ENCODE data around the gene RASSF7. TPM values are rescaled to one million over a fixed set of nuclear protein-coding genes. Genes with fewer than 3 reads are reported as not detected.
A peak's percentile ranks its signal among the peaks of the same experiment; 100 is the strongest.

The RASSF7 gene
- total and polyA plus RNA-seq, 2 donors from 2014 or later, result 106 to 108 TPM

GRCh38 chr11:554428-555226 lies 6.1 kb upstream of the RASSF7 start:
- DNase-seq (peak; percentile 69 to 92 (median 86)), FAIRE-seq (no peak)
- intact Hi-C loops (cut with DNase I), result loop anchor here (10.0 kb wide), 1 partner anchor 170 kb away; no protein-coding TSS in a partner anchor
- peaks cover 0 to 12% (median 3%) of the 10 kb centered on the region in 3 donors for H3K4me1 ChIP-seq (ENCODE audit: control insufficient read depth in 2 of 3, insufficient read depth in 2 of 3, low read depth in 1 of 3, low read length in 3 of 3)
- peak overlapping the region in 1 of 3 donors; percentile 41 for H3K4me3 ChIP-seq (ENCODE audit: low read length in 3 of 3)
- no peak overlapping the region for H3K27ac ChIP-seq (ENCODE audit: low read depth in 2 of 2, low read length in 2 of 2)
- no peaks in the 10 kb centered on the region for H3K36me3 ChIP-seq (ENCODE audit: control insufficient read depth in 2 of 3, insufficient read depth in 3 of 3, low read length in 3 of 3)
- no peaks in the 10 kb centered on the region for H3K9me3 ChIP-seq (ENCODE audit: control insufficient read depth in 2 of 3, insufficient read depth in 1 of 3, low read length in 3 of 3)
- TF ChIP-seq, protein P1, sequence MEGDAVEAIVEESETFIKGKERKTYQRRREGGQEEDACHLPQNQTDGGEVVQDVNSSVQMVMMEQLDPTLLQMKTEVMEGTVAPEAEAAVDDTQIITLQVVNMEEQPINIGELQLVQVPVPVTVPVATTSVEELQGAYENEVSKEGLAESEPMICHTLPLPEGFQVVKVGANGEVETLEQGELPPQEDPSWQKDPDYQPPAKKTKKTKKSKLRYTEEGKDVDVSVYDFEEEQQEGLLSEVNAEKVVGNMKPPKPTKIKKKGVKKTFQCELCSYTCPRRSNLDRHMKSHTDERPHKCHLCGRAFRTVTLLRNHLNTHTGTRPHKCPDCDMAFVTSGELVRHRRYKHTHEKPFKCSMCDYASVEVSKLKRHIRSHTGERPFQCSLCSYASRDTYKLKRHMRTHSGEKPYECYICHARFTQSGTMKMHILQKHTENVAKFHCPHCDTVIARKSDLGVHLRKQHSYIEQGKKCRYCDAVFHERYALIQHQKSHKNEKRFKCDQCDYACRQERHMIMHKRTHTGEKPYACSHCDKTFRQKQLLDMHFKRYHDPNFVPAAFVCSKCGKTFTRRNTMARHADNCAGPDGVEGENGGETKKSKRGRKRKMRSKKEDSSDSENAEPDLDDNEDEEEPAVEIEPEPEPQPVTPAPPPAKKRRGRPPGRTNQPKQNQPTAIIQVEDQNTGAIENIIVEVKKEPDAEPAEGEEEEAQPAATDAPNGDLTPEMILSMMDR (IDR thresholded peaks at IDR 0.05; ENCODE audit: borderline replicate concordance, extremely low read depth, insufficient read depth), result peak; percentile 93
- H3K27me3 ChIP-seq (ENCODE audit: control insufficient read depth, insufficient read depth, low read length), result no peaks in the 10 kb centered on the region
- H3K9ac ChIP-seq (ENCODE audit: low read length in 3 of 3), result no peak overlapping the region

DNA sequence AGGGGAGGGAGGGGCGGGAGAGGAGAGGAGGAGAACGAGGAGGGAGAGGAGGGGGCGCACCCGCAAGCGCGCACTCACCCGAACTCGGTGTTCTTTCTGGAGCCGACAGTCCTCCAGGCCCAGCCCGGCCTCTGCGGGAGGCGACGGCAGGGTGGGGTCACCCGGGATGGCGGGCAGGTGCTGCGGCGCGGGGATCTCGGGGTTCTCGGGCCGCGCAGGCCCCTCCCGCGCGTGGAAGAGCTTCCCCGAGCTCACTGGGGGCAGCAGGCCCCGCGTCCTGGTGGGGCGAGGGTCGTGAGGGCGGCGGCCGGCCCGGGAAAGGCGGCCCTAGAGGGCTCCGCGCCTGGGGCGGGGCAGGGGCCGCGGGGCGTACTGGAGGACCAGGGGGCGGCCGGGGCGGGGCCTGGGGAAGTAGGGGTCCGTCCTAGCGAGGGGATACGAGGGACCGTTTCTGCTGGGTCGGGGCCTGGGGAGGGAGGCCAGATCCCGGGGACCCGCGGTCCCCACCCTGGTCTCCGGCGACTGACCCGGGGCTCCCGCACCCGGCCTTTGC lies 5.5 kb upstream of the RASSF7 start:
- no peak overlapping the region for H3K27ac ChIP-seq (ENCODE audit: low read depth in 2 of 2, low read length in 2 of 2)
- H3K4me3 ChIP-seq (ENCODE audit: low read length in 3 of 3), result no peak overlapping the region

DNA sequence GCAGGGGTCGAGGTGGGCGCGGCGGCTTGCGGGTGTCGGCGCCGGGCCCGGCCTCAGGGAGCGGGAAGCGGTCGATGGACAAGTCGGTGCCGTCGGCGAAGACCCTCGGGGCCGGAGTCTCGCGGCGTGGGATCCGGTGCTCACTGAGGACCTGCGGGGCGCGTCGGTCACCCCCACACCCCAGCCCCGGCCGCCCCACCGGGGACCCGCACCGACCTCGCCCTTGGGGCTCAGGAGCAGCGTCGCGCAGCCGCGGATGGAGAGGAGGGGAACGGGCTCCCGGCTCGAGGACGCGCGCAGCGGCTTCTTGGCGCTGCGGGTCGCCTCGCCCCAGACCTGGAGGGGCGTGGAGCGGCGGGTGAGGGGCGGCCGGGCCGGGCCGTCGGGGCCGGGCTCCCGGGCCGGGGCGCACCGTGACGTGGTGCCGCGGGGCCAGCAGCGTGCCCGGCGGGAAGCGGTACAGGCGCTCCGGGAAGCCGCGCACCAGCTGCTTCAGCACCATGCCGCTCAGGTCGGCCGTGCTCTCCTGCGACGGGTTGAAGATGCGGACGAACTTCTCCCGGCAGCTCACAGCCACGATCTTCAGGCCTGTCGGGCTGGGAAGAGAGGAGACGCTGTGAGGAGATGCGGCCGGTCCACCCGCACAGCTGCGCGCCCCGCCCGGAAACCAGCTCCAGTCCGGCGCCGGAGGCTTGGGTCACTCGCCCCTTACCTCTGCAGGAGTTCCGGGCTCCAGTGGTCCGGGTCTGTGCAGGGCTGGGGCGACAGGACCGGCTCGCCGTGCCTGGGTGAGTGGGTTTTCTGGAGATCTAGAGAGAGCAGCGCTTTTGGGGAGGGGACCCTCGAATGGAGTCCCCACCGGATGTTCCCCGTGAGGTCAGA lies 4.7 kb upstream of the RASSF7 start:
- H3K36me3 ChIP-seq (ENCODE audit: control insufficient read depth in 2 of 3, insufficient read depth in 3 of 3, low read length in 3 of 3), result no peaks in the 10 kb centered on the region
- peaks cover 0 to 18% (median 8%) of the 10 kb centered on the region in 3 donors for H3K4me1 ChIP-seq (ENCODE audit: control insufficient read depth in 2 of 3, insufficient read depth in 2 of 3, low read depth in 1 of 3, low read length in 3 of 3)
- H3K27ac ChIP-seq (ENCODE audit: low read depth in 2 of 2, low read length in 2 of 2), result no peak overlapping the region
- DNase-seq (peak in 2 of 5 donors; percentile 68 to 85), FAIRE-seq (no peak)
- H3K27me3 ChIP-seq (ENCODE audit: control insufficient read depth, insufficient read depth, low read length), result no peaks in the 10 kb centered on the region
- intact Hi-C loops (cut with DNase I), result loop anchor here (10.0 kb wide), 1 partner anchor 169 kb away; no protein-coding TSS in a partner anchor
- H3K4me3 ChIP-seq (ENCODE audit: low read length in 3 of 3), result no peak overlapping the region
- TF ChIP-seq, protein P1 (IDR thresholded peaks at IDR 0.05; ENCODE audit: borderline replicate concordance, extremely low read depth, insufficient read depth), result no peak
- no peaks in the 10 kb centered on the region for H3K9me3 ChIP-seq (ENCODE audit: control insufficient read depth in 2 of 3, insufficient read depth in 1 of 3, low read length in 3 of 3)
- H3K9ac ChIP-seq (ENCODE audit: low read length in 3 of 3), result no peak overlapping the region

More for the DNA sequence above, 5.5 kb upstream of the RASSF7 start:
- H3K36me3 ChIP-seq (ENCODE audit: control insufficient read depth in 2 of 3, insufficient read depth in 3 of 3, low read length in 3 of 3), result no peaks in the 10 kb centered on the region
- intact Hi-C loops (cut with DNase I), result loop anchor here (10.0 kb wide), 1 partner anchor 169 kb away; no protein-coding TSS in a partner anchor
- peaks cover 0 to 18% (median 8%) of the 10 kb centered on the region in 3 donors for H3K4me1 ChIP-seq (ENCODE audit: control insufficient read depth in 2 of 3, insufficient read depth in 2 of 3, low read depth in 1 of 3, low read length in 3 of 3)
- FAIRE-seq (no peak), DNase-seq (peak in 1 of 5 donors; percentile 83)
- H3K9me3 ChIP-seq (ENCODE audit: control insufficient read depth in 2 of 3, insufficient read depth in 1 of 3, low read length in 3 of 3), result no peaks in the 10 kb centered on the region
- H3K27me3 ChIP-seq (ENCODE audit: control insufficient read depth, insufficient read depth, low read length), result no peaks in the 10 kb centered on the region
- H3K9ac ChIP-seq (ENCODE audit: low read length in 3 of 3), result no peak overlapping the region
- TF ChIP-seq, protein P1 (IDR thresholded peaks at IDR 0.05; ENCODE audit: borderline replicate concordance, extremely low read depth, insufficient read depth), result no peak
